Esophagus squamous epithelium (tissue), 5 donors: ENCODE measurements around the gene GNA14. TPM values are rescaled to one million over a fixed set of nuclear protein-coding genes. Genes with fewer than 3 reads are reported as not detected.

Source experiments
- DNase-seq: peaks from one replicate; lab custom pipeline; 2025; lab: John Stamatoyannopoulos, UW
- H3K27ac ChIP-seq, 4 donors: fragments of 200-600 bp; sonication (generic); one replicate each; pipeline ENCODE4 v1.5.1; 2016 to 2019; ENCODE audit warnings: mild to moderate bottlenecking in 1 of 4
- H3K27me3 ChIP-seq, 4 donors: fragments of 200-600 bp; sonication (generic); 1 replicate in 3 of 4; 2 replicates in 1 of 4; pipeline versions ENCODE4 v1.5.1 to v1.6.0; 2017 to 2021; ENCODE audit warnings: antibody characterized with exemption in 1 of 4
- H3K36me3 ChIP-seq, 3 donors: fragments of 200-600 bp; sonication (generic); one replicate each; pipeline ENCODE4 v1.5.1; 2016 to 2019
- H3K4me1 ChIP-seq, 3 donors: fragments of 200-600 bp; sonication (generic); one replicate each; pipeline ENCODE4 v1.5.1; 2017 to 2019
- H3K4me3 ChIP-seq, 4 donors: fragments of 200-600 bp; sonication (generic); 1 replicate in 3 of 4; 2 replicates in 1 of 4; pipeline ENCODE4 v1.5.1; 2016 to 2019; ENCODE audit warnings: mild to moderate bottlenecking in 2 of 4, moderate library complexity in 1 of 4
- H3K9me3 ChIP-seq, 3 donors: fragments of 200-600 bp; sonication (generic); one replicate each; pipeline ENCODE4 v1.5.1; 2016 to 2019
- POLR2A ChIP-seq, 4 donors: fragments of 450-650 bp; IDR thresholded peaks; one replicate each; pipeline ENCODE4 v1.6.1; 2017; ENCODE audit warnings: antibody characterized with exemption in 4 of 4, mild to moderate bottlenecking in 4 of 4, moderate library complexity in 3 of 4
- WGBS, 2 donors: methylation state at CpG; one replicate each; pipeline ENCODE4 v1.1.5; 2018; 5-methylcytosine and 5-hydroxymethylcytosine counted together
- intact Hi-C: fragments of 100-400 bp; cut with DNase I; formaldehyde crosslinking; loops from one replicate; pipeline ENCODE4 v1.15.0; 2022
- total RNA-seq, 4 donors: library from RNA; depleted of rRNA; stranded (reverse); fragments of >200 nt; gene quantifications; one replicate each; pipeline ENCODE4 v1.1.0, GENCODE V29; 2016
- TF ChIP-seq, protein P1 (sequence below), 6 experiments: fragments of 450-650 bp in 4 of 6; fragments of 200-600 bp in 2 of 6; sonication (generic) in 2 of 6; IDR thresholded peaks; one replicate each; pipeline ENCODE4 v1.5.1; 2016 to 2019; ENCODE audit warnings: antibody characterized with exemption in 6 of 6, mild to moderate bottlenecking in 4 of 6, moderate library complexity in 4 of 6
- donor health status: DM: yes; HTN: yes; CAD: no.

The GNA14 gene
- total RNA-seq, 4 donors from 2014 or later: 0.35 to 4.0 (median 2.2) TPM

DNA sequence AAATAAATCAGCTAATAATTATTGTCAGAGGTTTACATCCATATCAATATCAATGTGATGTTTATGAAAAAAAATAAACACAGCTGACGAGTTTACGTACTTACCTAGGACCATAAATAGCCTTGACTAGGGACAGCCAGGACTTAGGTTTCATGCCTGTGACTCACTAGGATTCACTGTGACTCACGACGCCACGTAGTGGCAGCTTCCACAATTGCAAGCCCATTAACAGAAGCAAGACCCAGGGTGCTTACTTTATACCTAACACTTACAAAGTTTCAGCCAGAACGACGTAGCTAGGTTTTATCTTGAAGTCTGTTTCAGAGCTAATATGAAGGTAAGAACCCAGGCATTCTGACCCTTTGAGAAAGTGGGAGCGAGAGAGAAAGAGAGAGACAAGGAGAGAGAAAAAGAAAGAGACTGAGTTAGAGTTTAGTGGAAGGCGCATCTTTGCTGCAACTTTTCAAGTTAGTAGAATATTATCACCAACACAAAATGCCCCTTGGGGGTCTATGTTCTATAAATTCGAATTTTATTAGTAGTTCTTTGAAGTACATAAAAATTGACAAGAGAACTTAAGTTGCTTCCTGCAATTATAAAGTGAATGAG, 191.2 kb downstream of the GNA14 start:
- intact Hi-C loops: loop anchor here (10.0 kb wide), 1 partner anchor 298 kb away; no protein-coding TSS in a partner anchor
- WGBS, 2 donors: 14 to 17% methylated on average over 10 of the region's 10 CpGs
- no peak for DNase-seq
- no peak overlapping the region for H3K4me3 ChIP-seq
- no peaks in the 10 kb centered on the region for H3K27me3 ChIP-seq
- TF ChIP-seq, protein P1, sequence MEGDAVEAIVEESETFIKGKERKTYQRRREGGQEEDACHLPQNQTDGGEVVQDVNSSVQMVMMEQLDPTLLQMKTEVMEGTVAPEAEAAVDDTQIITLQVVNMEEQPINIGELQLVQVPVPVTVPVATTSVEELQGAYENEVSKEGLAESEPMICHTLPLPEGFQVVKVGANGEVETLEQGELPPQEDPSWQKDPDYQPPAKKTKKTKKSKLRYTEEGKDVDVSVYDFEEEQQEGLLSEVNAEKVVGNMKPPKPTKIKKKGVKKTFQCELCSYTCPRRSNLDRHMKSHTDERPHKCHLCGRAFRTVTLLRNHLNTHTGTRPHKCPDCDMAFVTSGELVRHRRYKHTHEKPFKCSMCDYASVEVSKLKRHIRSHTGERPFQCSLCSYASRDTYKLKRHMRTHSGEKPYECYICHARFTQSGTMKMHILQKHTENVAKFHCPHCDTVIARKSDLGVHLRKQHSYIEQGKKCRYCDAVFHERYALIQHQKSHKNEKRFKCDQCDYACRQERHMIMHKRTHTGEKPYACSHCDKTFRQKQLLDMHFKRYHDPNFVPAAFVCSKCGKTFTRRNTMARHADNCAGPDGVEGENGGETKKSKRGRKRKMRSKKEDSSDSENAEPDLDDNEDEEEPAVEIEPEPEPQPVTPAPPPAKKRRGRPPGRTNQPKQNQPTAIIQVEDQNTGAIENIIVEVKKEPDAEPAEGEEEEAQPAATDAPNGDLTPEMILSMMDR (IDR thresholded peaks at IDR 0.05): peak; percentile 60 to 91 (median 88)
- no peak for TF ChIP-seq POLR2A (IDR thresholded peaks at IDR 0.05)
- no peaks in the 10 kb centered on the region for H3K36me3 ChIP-seq
- H3K4me1 ChIP-seq: peaks cover 0 to 12% (median 3%) of the 10 kb centered on the region in 3 donors
- no peaks in the 10 kb centered on the region for H3K9me3 ChIP-seq
- H3K27ac ChIP-seq: no peak overlapping the region

DNA sequence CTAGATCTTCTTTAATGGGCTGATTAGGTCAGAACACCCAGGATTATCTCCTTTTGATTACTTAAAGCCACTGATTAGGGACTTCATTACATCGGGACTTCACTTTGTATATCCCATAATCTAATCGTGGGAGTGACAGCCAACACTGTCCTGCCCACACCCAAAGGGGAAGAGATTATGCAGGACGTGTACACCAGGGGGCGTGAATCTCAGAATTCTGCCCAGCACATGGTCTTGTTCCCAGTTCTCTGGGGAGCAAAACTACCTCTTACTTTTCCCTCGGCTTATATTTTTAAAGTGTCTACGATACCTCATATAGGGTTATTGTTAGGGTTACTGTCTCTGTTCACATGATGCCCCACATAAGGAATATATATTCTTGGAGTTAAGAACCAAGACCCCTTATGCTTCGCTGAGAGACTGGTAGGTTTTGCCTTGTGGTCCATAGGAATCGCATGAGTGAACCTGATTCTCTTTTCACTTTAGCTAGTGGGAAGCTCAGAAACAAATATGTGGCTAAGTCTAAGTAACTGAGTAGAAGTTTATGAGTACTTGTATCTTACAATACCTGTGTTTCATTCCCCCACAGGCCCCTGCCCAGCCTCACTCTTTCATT, 192.7 kb downstream of the GNA14 start:
- Histone ChIP-seq H3K36me3 (no peaks in the 10 kb centered on the region), H3K4me1 (peaks cover 0 to 15% (median 3%) of the 10 kb centered on the region in 3 donors), H3K9me3 (no peaks in the 10 kb centered on the region), H3K27me3 (no peaks in the 10 kb centered on the region), H3K27ac (no peak overlapping the region), H3K4me3 (no peak overlapping the region)
- no peak for DNase-seq
- intact Hi-C loops: loop anchor here (10.0 kb wide), 1 partner anchor 299 kb away; no protein-coding TSS in a partner anchor
- TF ChIP-seq POLR2A (IDR thresholded peaks at IDR 0.05): no peak
- TF ChIP-seq, protein P1 (IDR thresholded peaks at IDR 0.05): peak in 5 of 6 experiments; percentile 35 to 64 (median 40)
- WGBS, 2 donors: 59 to 67% methylated on average over 8 of the region's 8 CpGs

DNA sequence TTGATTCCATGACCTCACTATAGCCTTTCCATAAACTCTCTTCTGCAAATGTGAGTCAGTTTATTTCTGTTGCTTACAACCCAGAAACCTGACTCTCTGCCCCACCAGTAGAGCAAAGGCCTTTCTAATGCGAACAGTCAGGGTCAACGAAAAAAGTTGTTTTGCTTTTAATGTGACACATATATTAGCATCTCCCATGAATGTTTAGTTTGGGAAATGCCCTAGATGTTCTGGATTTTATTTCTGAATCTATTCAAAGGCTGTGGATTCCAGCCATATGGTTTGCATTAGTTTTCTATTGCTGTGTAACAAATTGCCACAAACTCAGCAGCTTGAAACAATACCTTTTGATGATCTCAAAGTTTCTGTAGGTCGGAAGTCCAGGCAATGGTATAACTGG, 193.5 kb downstream of the GNA14 start:
- Histone ChIP-seq H3K9me3 (no peaks in the 10 kb centered on the region), H3K27ac (no peak overlapping the region), H3K4me1 (peaks cover 0 to 20% (median 3%) of the 10 kb centered on the region in 3 donors), H3K4me3 (no peak overlapping the region), H3K27me3 (no peaks in the 10 kb centered on the region), H3K36me3 (no peaks in the 10 kb centered on the region)
- no peak for TF ChIP-seq POLR2A (IDR thresholded peaks at IDR 0.05)
- TF ChIP-seq, protein P1 (IDR thresholded peaks at IDR 0.05): no peak
- no peak for DNase-seq
- 63 to 83% methylated on average over 3 of the region's 3 CpGs for WGBS, 2 donors
- intact Hi-C loops: loop anchor here (10.0 kb wide), 1 partner anchor 300 kb away; no protein-coding TSS in a partner anchor

DNA sequence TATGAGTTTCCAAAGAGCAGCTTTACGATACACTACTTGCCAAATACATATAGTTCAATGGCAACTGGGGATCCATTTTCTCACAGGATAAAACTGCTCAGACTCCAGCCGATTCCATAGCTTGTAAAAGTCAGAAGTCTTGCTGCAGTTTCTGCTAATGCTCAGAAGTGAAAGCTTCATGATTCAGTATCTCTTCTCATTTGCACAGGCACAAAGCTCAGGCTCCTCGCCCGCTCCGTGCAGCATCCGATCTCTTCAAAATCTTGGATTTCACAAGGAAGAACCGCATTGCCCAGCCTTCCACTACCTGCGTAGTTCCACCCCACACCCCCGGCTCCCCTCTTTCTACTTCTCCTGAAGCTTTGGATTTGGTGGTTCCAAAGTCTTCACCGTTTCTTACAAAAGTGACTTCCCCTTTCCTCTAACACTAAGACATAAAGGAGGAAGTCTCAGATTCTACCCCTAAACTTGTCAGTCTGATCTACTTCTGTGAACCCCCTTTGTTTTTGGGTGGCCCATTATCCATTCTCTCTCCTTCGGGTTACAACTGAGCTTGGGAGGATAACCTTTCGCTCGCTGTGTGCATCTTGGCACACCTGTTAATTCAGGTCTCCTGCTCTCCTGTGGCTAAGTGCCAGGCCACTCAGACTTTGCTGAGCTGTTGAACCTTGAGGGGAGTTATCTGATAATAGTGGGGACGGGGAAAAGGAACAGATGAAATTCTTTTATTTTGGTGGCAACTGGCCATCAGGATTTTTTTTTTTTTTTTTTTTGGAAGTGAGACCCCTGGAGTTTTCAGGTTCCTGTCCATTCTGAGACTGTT, 194.1 kb downstream of the GNA14 start:
- intact Hi-C loops: loop anchor here (10.0 kb wide), 1 partner anchor 301 kb away; no protein-coding TSS in a partner anchor

More for the DNA sequence above, 194.1 kb downstream of the GNA14 start:
- no peaks in the 10 kb centered on the region for H3K9me3 ChIP-seq
- no peak overlapping the region for H3K4me3 ChIP-seq
- H3K36me3 ChIP-seq: no peaks in the 10 kb centered on the region
- TF ChIP-seq, protein P1 (IDR thresholded peaks at IDR 0.05): no peak
- peaks cover 0 to 26% (median 3%) of the 10 kb centered on the region in 3 donors for H3K4me1 ChIP-seq
- no peaks in the 10 kb centered on the region for H3K27me3 ChIP-seq
- H3K27ac ChIP-seq: no peak overlapping the region
- 77 to 84% methylated on average over 13 to 14 of the region's 14 CpGs for WGBS, 2 donors
- no peak for DNase-seq
